HT1080 (cell line): ENCODE results near the gene GRIP2. TPM values are rescaled to one million over a fixed set of nuclear protein-coding genes. Genes with fewer than 3 reads are reported as not detected.

Source experiments
- DNase-seq: peaks from one replicate; pipeline ENCODE4 v3.0.0-alpha.2; 2015; ENCODE audit warnings: low read depth
- total RNA-seq: library from RNA; depleted of rRNA; stranded (reverse); fragments of >200 nt; shearing (Covaris generic); gene quantifications from 2 replicates; pipeline ENCODE4 v1.2.3, GENCODE V29; 2014

Gene GRIP2
- total RNA-seq, 1 experiment from 2014 or later: not detected

DNA sequence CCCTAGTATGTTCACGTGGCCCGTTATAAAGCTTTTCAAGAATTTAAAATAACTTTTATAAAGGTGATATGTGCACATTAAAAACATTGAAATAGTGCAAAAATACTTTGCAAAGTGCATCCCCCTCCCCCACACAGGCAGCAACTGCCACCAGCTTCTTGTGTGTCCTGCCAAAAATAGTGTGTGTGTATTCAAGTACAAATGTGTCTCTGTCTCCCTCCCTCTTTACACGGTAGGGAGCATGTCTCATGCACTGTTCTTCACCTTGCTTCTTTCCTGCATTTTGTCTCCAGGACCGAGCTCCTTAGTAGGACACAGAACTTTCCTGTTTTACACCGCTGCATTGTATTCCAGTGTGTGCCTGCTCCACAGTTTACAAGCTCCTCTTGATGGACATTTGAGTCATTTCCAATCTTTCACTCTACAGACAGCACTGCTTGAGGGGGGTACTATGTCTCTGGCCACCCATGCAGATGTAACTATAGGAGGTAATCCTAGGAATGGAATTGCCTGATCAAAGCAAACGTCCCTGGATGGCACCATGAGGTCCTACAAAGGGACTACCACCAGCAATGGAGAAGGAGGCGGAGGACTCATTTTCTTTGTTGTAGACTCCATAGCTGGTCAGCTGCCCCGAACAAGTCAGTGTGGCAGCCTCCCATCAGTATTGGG lies 85.4 kb downstream of the GRIP2 start:
- no peak for DNase-seq

DNA sequence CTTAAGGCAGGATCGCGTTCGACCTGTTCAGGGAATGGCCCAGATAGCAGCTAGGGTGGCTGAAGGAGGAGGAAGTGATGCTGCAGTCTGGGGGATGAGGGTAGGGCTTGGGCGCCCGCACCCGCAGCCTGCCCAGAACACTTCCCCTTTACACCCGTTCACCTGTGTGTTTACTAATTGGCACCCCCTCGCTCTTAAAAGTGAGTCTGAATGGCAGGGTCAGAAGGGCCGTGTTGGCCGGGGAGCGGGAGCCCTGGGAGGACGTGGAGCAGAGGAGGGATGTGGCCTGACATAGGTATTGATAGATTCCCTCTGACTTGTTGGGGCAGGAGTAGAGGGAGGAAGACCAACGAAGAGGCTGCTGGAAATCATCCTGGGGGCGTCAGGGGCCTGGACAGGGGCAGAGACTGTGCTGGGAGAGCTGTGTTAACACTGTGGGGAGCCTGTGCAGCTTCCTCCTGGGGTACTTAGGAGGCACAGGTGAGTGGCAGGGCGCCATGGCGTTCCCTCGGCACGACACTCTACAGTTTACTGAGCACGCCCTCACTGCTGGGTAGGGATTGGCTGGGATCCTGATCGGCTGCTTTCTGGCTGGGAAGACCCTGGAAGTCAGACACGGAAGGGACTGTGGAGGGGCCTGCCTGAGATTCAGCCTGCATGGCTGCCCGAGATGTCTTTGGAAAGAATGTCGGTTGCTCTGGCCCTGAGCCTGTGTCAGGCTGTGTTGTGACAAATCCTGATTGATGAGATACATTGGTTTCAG lies 86.1 kb downstream of the GRIP2 start:
- no peak for DNase-seq

DNA sequence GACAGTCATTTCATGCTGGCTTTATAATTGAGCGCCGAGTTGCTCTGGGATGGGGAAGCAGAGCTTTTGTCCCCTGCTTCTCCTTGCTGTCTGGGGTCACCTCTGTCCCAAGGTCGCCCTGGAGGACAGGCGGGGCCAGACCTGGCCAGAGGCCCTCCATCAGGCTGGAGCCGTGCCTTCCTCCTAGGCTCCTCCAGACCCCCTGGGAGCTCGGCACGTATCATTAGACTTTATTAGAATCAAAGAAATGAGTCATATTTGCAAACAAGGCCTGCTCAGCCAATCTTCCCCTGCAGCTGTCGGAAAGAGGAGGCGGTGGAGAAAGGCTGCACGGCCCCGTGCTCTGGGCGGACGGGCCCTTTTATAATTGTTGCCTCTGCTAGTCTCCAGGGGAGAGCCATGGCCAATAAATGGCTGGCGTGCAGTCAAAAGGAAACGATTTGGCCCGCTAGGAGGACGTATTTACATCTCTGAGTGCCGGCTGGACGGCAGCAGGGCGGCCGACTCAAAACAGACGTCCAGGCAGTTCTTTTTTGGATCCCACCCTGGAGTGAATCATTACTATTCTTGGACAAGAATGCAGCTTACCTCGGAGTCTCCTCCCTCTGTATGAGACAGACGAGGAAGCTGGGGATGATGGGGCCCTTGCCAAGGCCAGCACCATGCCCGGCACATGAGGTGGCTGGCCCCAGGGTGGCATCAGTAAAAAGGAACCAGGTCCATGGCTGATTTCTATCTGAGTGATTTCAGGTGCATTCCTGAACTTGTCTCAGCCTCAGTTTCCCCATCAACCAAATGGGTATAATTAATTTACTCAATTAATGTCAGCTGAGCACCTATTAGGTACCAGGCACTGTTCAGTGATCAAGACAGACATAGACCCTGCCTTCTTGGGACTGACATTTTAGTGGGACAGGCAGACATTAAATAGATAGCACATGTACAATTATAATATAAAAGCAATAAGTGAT lies 87.1 kb downstream of the GRIP2 start:
- peak; percentile 96 for DNase-seq

DNA sequence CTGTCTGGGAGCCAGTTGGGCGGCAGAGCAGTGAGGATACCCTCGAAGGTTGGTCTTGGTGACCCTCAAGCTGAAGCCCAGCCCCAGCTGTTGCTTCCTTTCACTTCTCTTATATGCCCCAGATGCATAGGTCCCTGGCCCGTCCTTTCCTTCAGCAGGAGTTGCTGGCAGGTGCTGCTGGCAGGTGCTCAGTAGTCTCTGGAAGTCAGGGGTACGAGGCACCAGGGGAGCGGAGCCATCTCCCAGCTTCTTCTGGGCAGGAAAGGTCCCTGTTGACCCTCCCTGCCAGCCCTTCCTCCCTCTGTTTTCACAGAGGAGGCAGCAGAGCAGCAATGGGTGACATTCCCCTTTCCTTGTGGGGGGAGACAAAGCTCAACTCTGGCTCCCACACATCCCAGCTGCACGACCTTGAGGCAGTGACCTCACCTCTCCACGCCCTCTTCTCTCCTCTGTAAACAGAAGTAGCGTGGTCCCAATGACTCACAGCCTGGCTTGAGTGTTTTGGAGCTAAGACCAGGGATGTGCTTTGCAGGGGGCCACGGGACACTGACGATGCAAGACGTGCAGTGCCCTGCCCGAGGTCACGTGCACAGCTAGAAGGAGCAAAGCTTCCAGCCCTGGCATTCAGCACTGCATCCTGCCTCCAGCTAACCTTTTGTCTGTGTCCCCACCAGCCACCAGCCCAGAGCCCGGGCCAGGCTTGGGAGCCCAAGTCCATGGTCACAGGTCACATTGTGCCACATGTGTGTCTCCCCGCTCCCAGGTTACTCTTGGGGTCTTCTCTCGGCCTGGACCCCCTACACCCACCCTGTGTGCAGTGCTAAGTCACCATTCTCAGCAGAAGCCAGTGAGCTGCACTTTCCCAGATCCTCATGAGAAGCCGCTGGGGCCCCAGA lies 88.0 kb downstream of the GRIP2 start:
- peak; percentile 95 for DNase-seq

DNA sequence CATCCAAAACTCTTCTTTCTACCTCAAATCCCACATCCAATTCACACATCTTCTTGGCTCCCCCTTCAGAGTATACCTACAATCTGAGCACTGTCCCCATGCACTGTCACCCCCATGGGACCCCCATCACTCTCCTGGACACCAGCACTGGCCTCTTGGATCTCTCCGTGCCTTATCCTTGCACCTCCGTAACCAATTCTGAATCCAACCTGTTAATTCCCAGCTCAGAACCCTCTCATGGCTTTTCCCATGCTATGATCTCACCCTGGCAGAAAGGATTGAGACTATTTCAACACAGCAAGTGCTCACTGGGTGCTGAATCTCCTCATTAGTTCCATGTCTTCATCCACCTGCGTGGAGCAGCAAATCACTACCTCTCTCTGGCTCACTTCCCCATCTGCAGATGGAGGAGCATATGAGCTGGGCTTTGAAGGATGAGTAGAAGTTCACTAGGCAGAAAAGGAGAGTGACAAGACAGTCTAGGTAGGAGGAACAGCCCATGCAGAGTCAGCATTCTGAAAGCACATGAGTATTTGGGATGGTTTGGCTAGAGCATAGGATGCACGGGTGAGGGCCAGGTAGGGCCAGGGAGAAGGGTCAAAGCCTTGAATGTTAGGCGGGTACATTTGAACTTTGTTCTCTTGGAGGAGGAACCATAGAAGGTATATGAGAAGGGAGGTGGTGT lies 89.1 kb downstream of the GRIP2 start:
- no peak for DNase-seq

DNA sequence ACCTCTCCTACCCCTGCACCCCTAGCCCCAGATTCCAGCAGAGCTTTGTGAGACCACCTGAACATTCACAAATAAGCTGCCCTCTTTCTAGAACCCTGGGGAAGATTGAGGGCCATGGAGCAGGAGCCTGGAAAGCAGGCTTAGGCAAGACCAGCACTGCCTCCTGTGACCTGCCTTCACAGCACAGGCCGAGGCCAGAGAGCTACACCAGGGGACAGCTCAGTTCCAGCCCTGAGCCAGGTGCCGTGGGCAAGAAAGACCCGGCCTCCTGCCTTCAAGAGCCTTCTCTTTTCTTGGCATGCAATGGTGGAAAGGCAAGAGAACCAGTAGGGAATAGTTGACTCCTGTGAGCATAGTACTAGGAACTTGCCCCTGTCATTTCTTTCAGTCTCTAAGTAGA lies 89.6 kb downstream of the GRIP2 start:
- no peak for DNase-seq

DNA sequence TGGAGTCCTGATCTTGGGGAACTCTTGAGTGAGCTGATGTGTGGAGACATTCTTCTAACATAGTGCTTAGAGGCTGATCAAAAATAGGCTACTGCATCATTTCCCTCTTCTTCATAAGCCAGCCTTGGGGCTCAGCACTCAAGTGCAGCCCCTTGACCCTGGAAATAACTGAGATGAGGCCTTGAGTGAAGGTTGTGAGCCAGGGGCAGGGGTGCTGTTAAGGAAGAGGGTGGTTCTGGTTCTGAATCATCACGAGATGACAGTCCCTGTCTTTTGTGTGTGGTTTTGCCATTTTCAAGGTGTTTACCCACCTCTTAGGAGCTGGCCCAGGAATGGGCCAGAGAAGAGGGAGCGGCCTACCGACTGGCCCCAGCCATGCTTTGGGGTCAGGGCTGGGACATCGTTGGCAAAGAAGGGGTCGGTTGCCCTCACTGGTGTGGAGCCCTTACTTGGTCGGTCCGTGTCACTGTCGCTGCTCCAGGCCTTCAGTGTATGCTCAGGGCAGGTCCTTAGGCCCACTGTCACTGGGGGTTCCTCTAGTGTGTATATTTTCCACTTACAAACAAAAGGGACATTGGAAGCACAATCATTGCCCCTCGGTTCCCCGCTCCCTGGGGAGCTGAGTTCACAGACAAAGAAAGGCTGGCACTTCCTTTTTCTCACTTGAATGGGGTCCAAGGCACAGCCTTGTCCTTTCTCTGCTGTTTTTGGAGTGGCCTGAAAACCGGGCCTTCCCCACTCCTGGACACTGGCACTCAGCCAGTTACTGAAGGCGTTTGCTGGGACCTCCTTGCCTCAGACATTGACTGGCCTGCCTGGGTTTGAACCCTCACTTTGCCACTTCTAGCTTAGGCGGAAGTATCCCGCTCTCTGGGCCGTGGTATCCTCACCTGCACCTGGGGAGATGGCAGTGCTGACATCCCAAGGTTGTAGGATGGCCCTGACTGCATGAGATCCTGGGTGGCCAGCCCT lies 91.1 kb downstream of the GRIP2 start:
- no peak for DNase-seq

DNA sequence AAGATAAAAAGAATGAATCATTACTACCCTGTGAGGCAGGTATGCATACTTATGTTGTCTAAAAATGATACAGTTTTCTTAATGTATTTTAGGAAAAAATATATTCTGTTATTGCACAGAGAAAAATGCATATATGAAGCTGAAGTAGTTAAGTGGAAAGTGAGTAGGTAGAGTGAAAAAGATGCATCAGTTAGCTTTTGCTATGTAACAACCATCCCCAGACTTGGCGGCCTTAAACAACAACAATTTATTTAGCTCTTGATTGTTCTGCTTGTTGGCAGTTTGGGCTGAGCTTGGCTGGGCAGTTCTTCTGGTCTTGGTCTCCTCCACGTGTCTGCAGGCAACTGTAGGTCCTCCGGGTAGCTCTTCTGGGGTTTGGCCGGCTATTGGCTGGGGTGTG lies 92.1 kb downstream of the GRIP2 start:
- DNase-seq: no peak

DNA sequence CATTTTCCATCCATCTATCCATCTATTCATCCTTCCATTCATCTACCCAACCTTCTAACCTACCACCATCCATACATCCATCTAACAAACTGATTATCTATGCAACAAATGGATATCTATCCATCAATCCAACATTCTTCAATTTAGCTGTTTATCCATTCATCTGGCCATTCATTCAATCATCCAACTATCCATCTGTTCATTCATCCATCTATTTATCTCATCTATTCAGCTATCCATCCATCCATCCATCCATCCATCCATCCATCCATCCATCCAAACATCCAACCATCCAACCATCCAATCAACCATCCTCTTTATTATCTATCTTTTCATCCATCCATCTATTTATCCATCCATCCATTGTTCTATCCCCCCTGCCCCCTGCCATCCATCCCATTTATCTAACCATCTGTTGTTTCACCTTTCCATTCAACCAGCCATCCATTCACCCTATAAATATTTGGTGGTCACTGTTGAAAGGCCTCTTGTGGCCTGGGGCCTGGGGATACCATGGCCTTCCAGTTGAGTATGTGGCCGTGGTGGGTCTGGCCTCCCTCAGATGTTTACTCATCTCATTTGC lies 93.1 kb downstream of the GRIP2 start:
- DNase-seq: no peak

DNA sequence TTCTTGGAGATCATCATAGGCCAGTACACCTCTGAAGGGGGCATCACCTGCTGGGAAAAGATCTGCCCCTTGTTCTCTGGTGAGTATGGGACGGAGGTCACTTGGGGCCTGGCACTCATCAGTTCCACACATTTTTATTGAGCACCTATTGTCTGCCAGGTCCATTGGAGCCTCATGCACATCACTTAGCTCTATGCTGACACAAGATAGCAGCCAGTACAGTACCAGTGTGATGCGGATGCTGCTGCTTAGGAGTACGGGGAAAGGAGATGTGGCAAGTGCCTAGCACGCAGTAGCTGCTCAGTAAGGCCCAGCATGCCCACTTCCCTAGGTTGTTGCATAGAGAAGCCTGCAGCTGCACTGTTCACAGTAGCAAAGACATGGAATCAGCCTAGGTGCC lies 94.4 kb downstream of the GRIP2 start:
- no peak for DNase-seq

DNA sequence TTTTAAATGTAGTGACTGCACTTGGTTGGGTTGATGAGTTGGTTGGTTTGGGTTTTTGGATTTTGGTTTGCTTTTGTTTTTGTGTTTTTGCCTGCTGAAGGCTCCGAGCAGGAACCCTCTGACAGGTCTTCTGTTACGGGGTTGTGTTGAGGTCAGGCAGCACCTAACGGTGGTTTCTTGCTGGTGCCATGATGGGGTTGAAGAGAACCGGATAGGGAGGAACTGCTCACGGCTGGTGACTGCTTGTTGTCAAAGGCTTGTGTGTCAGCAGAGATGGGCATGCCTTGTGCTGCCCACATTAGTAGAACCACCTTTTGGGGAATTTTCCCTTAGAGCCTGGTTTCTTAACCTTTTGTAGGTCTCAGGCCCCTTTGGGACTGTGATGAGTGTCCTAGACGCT lies 95.8 kb downstream of the GRIP2 start:
- DNase-seq: no peak

DNA sequence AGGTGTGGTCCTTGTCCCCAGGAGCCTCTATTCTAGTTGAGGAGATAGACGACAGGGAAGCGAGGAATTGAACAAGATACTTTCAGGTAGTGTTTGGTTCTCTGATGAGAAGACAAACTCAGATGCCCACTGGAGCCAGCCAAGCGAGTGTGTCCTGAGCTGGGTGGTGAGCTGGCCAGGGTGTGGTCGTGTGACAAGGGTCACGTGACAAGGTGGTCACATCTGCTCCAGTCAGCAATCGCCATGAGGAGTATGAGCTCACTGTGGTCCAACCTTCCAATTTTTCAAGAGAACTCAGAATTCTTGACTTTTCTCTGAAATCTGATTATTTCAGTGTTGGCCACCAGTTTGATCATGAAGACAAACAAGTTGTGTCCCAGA lies 98.2 kb downstream of the GRIP2 start:
- no peak for DNase-seq

DNA sequence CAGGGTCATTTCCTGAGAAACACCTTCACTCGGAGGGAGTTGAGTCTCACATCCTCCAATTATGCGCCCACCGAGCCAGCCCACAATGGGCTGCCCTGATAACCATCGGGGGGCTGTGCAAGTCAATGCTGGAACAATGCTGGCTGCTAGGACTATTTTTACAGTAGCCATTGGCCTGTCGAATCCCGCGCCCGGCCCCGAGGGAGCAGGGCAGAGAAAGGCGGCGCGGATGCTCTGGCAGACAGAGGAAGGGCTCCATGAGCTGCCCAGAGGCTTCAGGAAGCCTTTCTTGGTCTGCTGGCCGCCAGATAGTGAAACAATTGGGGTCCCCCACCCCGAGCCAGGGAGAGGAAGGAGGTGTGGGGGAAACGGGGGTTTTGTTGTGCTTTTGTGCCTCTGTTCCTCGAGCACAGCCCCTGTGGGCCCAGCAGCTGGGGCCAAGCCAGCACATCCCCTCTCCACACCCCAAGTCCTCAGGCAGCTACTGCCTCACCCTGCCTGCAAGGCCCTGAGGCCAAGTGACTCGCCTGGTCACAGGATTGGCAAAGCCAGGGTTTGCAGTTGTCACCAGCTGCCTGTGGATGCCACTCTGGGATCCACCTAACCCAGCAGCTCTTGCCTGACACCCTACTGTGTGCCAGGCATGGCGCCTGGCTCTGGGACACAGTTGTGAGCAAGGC lies 98.8 kb downstream of the GRIP2 start:
- DNase-seq: no peak

DNA sequence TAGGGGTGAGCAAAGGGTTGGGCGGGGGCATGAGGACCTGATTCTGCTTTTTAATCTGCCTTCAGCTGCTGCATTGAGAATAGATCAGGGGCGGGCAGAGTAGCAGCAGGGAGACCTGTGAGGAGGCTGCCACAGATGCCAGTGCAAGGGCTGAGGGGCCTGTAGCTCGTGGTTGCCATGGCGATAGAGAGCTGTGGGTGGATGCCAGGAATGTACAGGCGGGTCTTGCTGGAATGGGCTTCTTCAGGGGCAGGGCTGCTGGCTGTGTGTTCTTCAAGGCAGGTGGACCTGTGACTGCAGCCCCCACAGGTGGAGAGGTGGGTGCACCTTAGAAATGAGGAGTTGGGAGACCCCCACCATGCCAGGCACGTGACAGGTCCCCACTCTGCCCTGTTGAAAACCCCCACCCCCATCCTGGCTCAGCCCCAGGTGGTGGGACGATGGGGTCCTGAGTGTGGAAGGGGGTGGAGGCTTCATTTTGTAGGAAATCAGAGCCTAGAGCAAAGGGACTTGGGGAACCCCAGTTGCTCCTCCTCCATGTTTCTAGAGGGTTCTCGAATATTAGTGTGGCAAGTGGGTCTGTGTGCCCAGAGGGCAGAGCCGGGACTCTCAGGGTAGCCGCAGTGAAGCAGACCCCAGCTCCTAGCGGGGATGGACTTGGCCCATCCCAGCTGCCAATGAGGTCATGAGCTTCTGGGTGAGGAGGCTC lies 99.5 kb downstream of the GRIP2 start:
- peak; percentile 43 for DNase-seq

DNA sequence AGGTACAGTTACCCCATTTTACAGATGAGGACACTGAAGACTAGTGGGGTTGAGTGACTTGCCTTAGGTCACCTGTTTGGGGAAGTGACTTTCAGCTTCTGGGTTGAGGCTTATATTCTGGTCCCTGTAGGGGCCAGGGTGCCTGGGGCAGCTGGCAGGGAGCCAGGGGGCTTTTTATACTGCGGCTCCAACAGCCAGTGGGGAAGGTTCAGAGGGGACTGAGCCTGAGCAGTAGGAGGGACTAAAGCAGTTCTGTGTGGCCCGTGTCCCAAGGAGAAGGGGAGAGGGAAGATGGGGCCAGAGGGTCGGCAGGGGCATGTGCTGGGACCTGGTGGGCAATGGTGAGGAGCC lies 100.0 kb downstream of the GRIP2 start:
- no peak for DNase-seq

DNA sequence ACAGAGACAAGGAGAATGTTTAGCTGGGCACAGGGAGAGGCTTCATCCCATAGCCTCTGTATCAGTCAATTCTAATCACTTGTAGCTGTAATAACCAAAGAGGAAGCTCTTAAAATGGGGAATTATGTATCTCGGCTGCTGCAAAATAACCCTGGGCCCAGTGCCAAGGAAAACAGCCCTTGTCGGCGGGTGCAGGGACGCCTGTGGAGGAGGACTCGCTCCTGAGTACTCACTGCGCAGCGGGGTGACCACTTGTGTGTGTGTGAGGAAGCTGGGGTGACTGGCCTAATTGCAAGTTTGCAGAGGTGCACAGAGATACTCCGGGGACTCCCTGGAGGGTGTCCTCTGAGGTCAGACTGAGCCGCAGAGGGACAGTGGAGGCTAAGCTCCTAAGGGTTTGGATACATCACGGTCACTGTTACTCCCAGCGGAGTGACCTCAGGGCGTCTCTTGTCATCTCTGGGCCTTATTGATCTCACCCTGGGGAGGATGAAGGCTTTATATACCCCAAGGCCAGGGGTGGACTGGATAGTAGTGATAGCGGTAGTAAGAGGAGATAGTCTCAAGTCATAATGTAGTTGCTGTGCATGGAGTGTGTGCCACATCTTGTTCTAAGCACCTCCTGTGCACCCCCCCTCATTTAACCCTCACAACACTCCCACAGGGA lies 100.5 kb downstream of the GRIP2 start:
- no peak for DNase-seq
